Activated T-helper 1 cell treated with anti-CD3 and anti-CD28 coated beads, Interleukin-12 subunit alpha, Interleukin-12 subunit beta, Interleukin-2, Interleukin-4 antibody, amounts not matched to agents 30 ng/mL and 10 ng/mL and 1 ng/mL, durations not matched to agents 14 hours and 24 hours and 36 hours (primary cell): ENCODE measurements around the gene SPINT3. TPM values are rescaled to one million over a fixed set of nuclear protein-coding genes. Genes with fewer than 3 reads are reported as not detected.

ENCODE experiments used
- DNase-seq: peaks from one replicate; pipeline ENCODE4 v3.0.0; 2021; ENCODE audit warnings: low spot score
- H3K27ac Mint-ChIP-seq: one replicate; pipeline ENCODE4 v1.8.0; 2021; ENCODE audit warnings: mild to moderate bottlenecking, mixed read lengths
- H3K27me3 Mint-ChIP-seq: one replicate; pipeline ENCODE4 v1.8.0; 2022; ENCODE audit warnings: mild to moderate bottlenecking, moderate library complexity, mixed read lengths; ENCODE audit not compliant: insufficient read depth
- H3K36me3 Mint-ChIP-seq: one replicate; pipeline ENCODE4 v1.8.0; 2021; ENCODE audit warnings: low read depth, mixed read lengths
- H3K4me1 Mint-ChIP-seq: one replicate; pipeline ENCODE4 v1.8.0; 2021; ENCODE audit warnings: low read depth, mixed read lengths
- H3K4me3 Mint-ChIP-seq: one replicate; pipeline ENCODE4 v1.8.0; 2021; ENCODE audit warnings: mild to moderate bottlenecking, moderate library complexity, mixed read lengths
- H3K9me3 Mint-ChIP-seq: one replicate; pipeline ENCODE4 v1.8.0; 2021; ENCODE audit warnings: mixed read lengths
- intact Hi-C: fragments of 100-400 bp; cut with micrococcal nuclease; formaldehyde crosslinking; loops from one replicate; pipeline ENCODE4 v1.15.1; 2024
- total RNA-seq: library from RNA; stranded (reverse); gene quantifications from 2 replicates; pipeline ENCODE4 v1.2.3, GENCODE V29; 2022

Gene SPINT3
- total RNA-seq, 1 donor from 2014 or later, result not detected

- Mint-ChIP-seq H3K36me3 (no peaks in the 10 kb centered on the region), H3K27ac (no peak overlapping the region), H3K9me3 (no peaks in the 10 kb centered on the region), H3K27me3 (peaks cover 46% of the 10 kb centered on the region), H3K4me3 (no peak overlapping the region), H3K4me1 (no peaks in the 10 kb centered on the region)
- intact Hi-C loops, result no loop called here
- no peak for DNase-seq
Measured at GRCh38 chr20:45465491-45466266, 49.7 kb downstream of the SPINT3 start.

- H3K27me3 Mint-ChIP-seq, result peaks cover 32% of the 10 kb centered on the region
- H3K4me1 Mint-ChIP-seq, result no peaks in the 10 kb centered on the region
- intact Hi-C loops, result no loop called here
- no peaks in the 10 kb centered on the region for H3K36me3 Mint-ChIP-seq
- DNase-seq, result no peak
- H3K9me3 Mint-ChIP-seq, result no peaks in the 10 kb centered on the region
- H3K27ac Mint-ChIP-seq, result no peak overlapping the region
- no peak overlapping the region for H3K4me3 Mint-ChIP-seq
Measured at GRCh38 chr20:45463709-45464108, 51.7 kb downstream of the SPINT3 start.

GRCh38 chr20:45462711-45463509, 52.5 kb downstream of the SPINT3 start:
- Mint-ChIP-seq H3K9me3 (no peaks in the 10 kb centered on the region), H3K4me3 (no peak overlapping the region), H3K27ac (no peak overlapping the region), H3K4me1 (no peaks in the 10 kb centered on the region), H3K36me3 (no peaks in the 10 kb centered on the region), H3K27me3 (peaks cover 25% of the 10 kb centered on the region)
- DNase-seq, result no peak
- intact Hi-C loops, result no loop called here

Other genes with a start within 250 kb of the SPINT3 start
- gene RBPJL, start 208.8 kb downstream of the SPINT3 start, total RNA-seq, result 0.18 TPM in 1 of 2 replicates, not detected in the other
- gene MATN4, start 207.3 kb downstream of the SPINT3 start, total RNA-seq, result 2.0 and 2.1 TPM in 2 replicates
- 220 and 222 TPM in 2 replicates for gene SDC4, start 167.2 kb downstream of the SPINT3 start, total RNA-seq
- gene SYS1, start 152.5 kb downstream of the SPINT3 start, total RNA-seq, result 25.6 and 26.4 TPM in 2 replicates
- gene TP53TG5, start 137.3 kb downstream of the SPINT3 start, total RNA-seq, result 0.07 and 0.08 TPM in 2 replicates
- 21.7 and 24.6 TPM in 2 replicates for gene DBNDD2, start 107.3 kb downstream of the SPINT3 start, total RNA-seq
- 89.8 and 90.6 TPM in 2 replicates for gene PIGT, start 99.5 kb downstream of the SPINT3 start, total RNA-seq
- not detected in 2 replicates for gene WFDC2, start 45.9 kb downstream of the SPINT3 start, total RNA-seq
- gene WFDC6, start 23.9 kb upstream of the SPINT3 start, total RNA-seq, result not detected in 2 replicates
- not detected in 2 replicates for gene EPPIN, start 31.8 kb upstream of the SPINT3 start, total RNA-seq
- gene WFDC8, start 63.7 kb upstream of the SPINT3 start, total RNA-seq, result not detected in 2 replicates
- gene WFDC10A, start 114.1 kb upstream of the SPINT3 start, total RNA-seq, result not detected in 2 replicates
- not detected in 2 replicates for gene WFDC9, start 115.7 kb upstream of the SPINT3 start, total RNA-seq
- gene WFDC11, start 154.6 kb upstream of the SPINT3 start, total RNA-seq, result not detected in 2 replicates
- not detected in 2 replicates for gene WFDC13, start 186.4 kb upstream of the SPINT3 start, total RNA-seq
- gene WFDC10B, start 189.4 kb upstream of the SPINT3 start, total RNA-seq, result not detected in 2 replicates
- not detected in 2 replicates for gene SPINT4, start 206.7 kb upstream of the SPINT3 start, total RNA-seq